Endodermal cell (in vitro differentiated cells): ENCODE results near the gene DNAJC17. TPM values are rescaled to one million over a fixed set of nuclear protein-coding genes. Genes with fewer than 3 reads are reported as not detected.

Experiments used
- DNase-seq: peaks from one replicate; pipeline ENCODE4 v3.0.0-alpha.2; 2017
- H3K27ac ChIP-seq: 2 replicates; pipeline ENCODE4 v1.5.1; 2013; ENCODE audit warnings: mild to moderate bottlenecking, low read depth, low read length, moderate library complexity
- H3K27me3 ChIP-seq: 2 replicates; pipeline ENCODE4 v1.6.1; 2013; ENCODE audit warnings: mild to moderate bottlenecking, low read length, moderate library complexity; ENCODE audit not compliant: insufficient read depth, control insufficient read depth, poor library complexity, severe bottlenecking
- H3K36me3 ChIP-seq: 2 replicates; pipeline ENCODE4 v1.7.0; 2013; ENCODE audit warnings: mild to moderate bottlenecking, low read length, moderate library complexity; ENCODE audit not compliant: control insufficient read depth, insufficient read depth
- H3K4me1 ChIP-seq: one replicate; pipeline ENCODE4 v1.7.0; 2013; ENCODE audit warnings: low read length; ENCODE audit not compliant: control insufficient read depth, insufficient read depth
- H3K4me3 ChIP-seq: 2 replicates; pipeline ENCODE4 v1.5.1; 2013; ENCODE audit warnings: mild to moderate bottlenecking, low read length, moderate library complexity
- H3K9ac ChIP-seq: 2 replicates; pipeline ENCODE4 v1.6.1; 2013; ENCODE audit warnings: mild to moderate bottlenecking, low read length, moderate library complexity; ENCODE audit not compliant: poor library complexity, severe bottlenecking; ENCODE audit errors: extremely low read depth
- H3K9me3 ChIP-seq: 2 replicates; pipeline ENCODE4 v1.6.1; 2013; ENCODE audit warnings: mild to moderate bottlenecking, low read length, moderate library complexity; ENCODE audit not compliant: control insufficient read depth
- H3K27ac Mint-ChIP-seq: 2 replicates; pipeline ENCODE4 v1.8.0; 2020; ENCODE audit warnings: mixed read lengths
- H3K27me3 Mint-ChIP-seq: 2 replicates; pipeline ENCODE4 v1.8.0; 2021; ENCODE audit warnings: mild to moderate bottlenecking, mixed read lengths; ENCODE audit not compliant: insufficient read depth
- H3K36me3 Mint-ChIP-seq: 2 replicates; pipeline ENCODE4 v1.8.0; 2020; ENCODE audit warnings: low read depth, mixed read lengths
- H3K4me1 Mint-ChIP-seq: 2 replicates; pipeline ENCODE4 v1.8.0; 2020; ENCODE audit warnings: mixed read lengths
- H3K4me3 Mint-ChIP-seq: 2 replicates; pipeline ENCODE4 v1.8.0; 2020; ENCODE audit warnings: mild to moderate bottlenecking, moderate library complexity, mixed read lengths
- H3K9me3 Mint-ChIP-seq: 2 replicates; pipeline ENCODE4 v1.8.0; 2020; ENCODE audit warnings: mild to moderate bottlenecking, mixed read lengths
- WGBS, 2 experiments: methylation state at CpG; one replicate each; pipeline versions ENCODE4 v1.1.5 to v1.1.7; 2013; ENCODE audit warnings: missing lambda C conversion rate in 2 of 2, mixed read lengths in 1 of 2; ENCODE audit not compliant: insufficient coverage in 1 of 2, insufficient read length in 1 of 2; 5-methylcytosine and 5-hydroxymethylcytosine counted together
- total RNA-seq, 2 donors: library from RNA; stranded (reverse); fragmentation: NEBNext Ultra II Directional in 1 of 2; extraction: Animal tissue kit (Norgen Biotek cat#: 25700) in 1 of 2; gene quantifications; 2 replicates in 1 of 2; 3 replicates in 1 of 2; pipeline ENCODE4 v1.2.1, GENCODE V29; 2021
- TF ChIP-seq, protein P1 (sequence below): fragments of 200-600 bp; sonication (generic); conservative IDR thresholded peaks from 2 replicates; pipeline ENCODE4 v1.5.0; 2021; ENCODE audit warnings: antibody characterized with exemption, mild to moderate bottlenecking

DNAJC17 gene
- total RNA-seq, 2 donors from 2014 or later: 34.0 to 41.0 TPM

DNA sequence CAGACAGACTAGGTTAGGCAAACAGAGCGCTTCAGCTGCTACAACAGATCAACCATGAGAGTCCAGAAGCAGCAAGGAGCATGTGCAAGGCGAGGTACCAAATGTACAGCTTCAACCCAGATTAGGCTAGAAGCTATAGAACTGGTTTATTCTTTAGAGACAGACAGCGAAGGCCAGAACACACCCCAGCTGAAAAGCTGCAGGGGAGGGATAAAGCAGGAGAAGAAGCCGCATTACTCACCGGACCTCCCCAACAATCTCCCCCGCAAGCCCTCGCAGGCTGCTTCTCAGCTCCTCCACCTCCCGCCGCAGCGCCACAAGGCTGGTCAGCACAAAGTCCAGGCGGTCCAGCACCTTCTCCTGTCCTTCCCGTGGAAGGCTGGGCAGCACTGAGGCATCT, 55.5 kb downstream of the DNAJC17 start:
- no peaks in the 10 kb centered on the region for H3K4me1 ChIP-seq
- no peak for DNase-seq
- peaks cover 7% of the 10 kb centered on the region for H3K4me1 Mint-ChIP-seq
- no peak overlapping the region for H3K4me3 Mint-ChIP-seq
- H3K27ac ChIP-seq: no peak overlapping the region
- H3K4me3 ChIP-seq: no peak overlapping the region
- no peaks in the 10 kb centered on the region for H3K27me3 Mint-ChIP-seq
- WGBS, 2 experiments: 94 to 98% methylated on average over 6 to 12 of the region's 12 CpGs
- no peak overlapping the region for H3K9ac ChIP-seq
- H3K9me3 ChIP-seq: no peaks in the 10 kb centered on the region
- TF ChIP-seq, protein P1, sequence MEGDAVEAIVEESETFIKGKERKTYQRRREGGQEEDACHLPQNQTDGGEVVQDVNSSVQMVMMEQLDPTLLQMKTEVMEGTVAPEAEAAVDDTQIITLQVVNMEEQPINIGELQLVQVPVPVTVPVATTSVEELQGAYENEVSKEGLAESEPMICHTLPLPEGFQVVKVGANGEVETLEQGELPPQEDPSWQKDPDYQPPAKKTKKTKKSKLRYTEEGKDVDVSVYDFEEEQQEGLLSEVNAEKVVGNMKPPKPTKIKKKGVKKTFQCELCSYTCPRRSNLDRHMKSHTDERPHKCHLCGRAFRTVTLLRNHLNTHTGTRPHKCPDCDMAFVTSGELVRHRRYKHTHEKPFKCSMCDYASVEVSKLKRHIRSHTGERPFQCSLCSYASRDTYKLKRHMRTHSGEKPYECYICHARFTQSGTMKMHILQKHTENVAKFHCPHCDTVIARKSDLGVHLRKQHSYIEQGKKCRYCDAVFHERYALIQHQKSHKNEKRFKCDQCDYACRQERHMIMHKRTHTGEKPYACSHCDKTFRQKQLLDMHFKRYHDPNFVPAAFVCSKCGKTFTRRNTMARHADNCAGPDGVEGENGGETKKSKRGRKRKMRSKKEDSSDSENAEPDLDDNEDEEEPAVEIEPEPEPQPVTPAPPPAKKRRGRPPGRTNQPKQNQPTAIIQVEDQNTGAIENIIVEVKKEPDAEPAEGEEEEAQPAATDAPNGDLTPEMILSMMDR: no peak
- H3K36me3 Mint-ChIP-seq: peaks cover 19% of the 10 kb centered on the region
- peaks cover 38% of the 10 kb centered on the region for H3K36me3 ChIP-seq
- H3K27ac Mint-ChIP-seq: no peak overlapping the region
- no peaks in the 10 kb centered on the region for H3K9me3 Mint-ChIP-seq
- no peaks in the 10 kb centered on the region for H3K27me3 ChIP-seq

DNA sequence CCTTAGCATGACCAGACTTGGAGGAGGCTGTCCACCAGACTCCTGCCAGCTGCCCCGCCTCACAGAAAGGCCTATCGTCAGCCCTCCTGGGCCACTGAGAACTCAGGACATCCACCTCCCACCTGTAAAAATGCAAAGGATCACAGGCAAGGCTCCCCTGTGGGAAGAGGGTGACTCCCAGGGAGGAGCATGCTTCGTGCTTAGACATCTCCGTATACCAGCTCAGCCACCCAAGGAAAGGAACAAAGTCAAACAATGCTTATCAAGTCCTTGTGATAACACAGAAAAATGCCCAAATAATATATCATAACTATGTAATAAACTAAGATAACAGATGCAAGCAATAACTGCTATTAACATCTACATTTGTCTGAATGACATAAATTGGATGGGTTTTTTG, 56.4 kb downstream of the DNAJC17 start:
- Histone ChIP-seq H3K9ac (no peak overlapping the region), H3K4me1 (no peaks in the 10 kb centered on the region), H3K36me3 (peaks cover 38% of the 10 kb centered on the region), H3K4me3 (no peak overlapping the region), H3K27me3 (no peaks in the 10 kb centered on the region), H3K9me3 (no peaks in the 10 kb centered on the region), H3K27ac (no peak overlapping the region)
- Mint-ChIP-seq H3K36me3 (peaks cover 19% of the 10 kb centered on the region), H3K9me3 (no peaks in the 10 kb centered on the region), H3K4me3 (no peak overlapping the region), H3K4me1 (peaks cover 6% of the 10 kb centered on the region), H3K27me3 (no peaks in the 10 kb centered on the region), H3K27ac (no peak overlapping the region)
- no peak for DNase-seq
- TF ChIP-seq, protein P1: no peak
- 97% methylated on average over 4 of the region's 4 CpGs; no CpG with 5 or more reads in 1 of the 2 experiments for WGBS, 2 experiments

DNA sequence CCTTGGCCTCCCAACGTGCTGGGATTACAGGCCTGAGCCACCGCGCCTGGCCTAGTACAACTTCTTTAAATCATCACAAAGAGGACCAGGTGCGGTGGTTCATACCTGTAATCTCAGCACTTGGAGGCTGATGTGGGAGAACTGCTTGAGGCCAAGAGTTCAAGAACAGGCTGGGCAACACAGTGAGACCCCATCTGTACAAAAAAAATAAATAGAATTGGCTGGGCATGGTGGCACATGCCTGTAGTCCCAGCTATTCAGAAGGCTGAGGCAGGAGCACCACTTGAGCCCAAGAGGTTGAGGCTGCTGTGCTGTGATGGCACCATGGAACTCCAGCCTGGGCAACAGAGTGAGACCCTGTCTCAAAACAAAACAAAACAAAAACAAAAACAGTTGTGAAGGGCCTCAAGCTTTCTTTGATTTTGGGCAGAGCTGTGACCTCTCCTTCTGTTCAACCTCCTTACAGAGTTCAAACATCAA, 58.1 kb downstream of the DNAJC17 start:
- Mint-ChIP-seq H3K27ac (no peak overlapping the region), H3K4me1 (peaks cover 2% of the 10 kb centered on the region), H3K36me3 (peaks cover 22% of the 10 kb centered on the region), H3K4me3 (no peak overlapping the region), H3K9me3 (no peaks in the 10 kb centered on the region), H3K27me3 (no peaks in the 10 kb centered on the region)
- Histone ChIP-seq H3K27ac (no peak overlapping the region), H3K4me3 (no peak overlapping the region), H3K27me3 (no peaks in the 10 kb centered on the region), H3K9me3 (no peaks in the 10 kb centered on the region), H3K9ac (no peak overlapping the region), H3K36me3 (peaks cover 51% of the 10 kb centered on the region), H3K4me1 (no peaks in the 10 kb centered on the region)
- DNase-seq: no peak
- TF ChIP-seq, protein P1: no peak
- 93 to 100% methylated on average over 1 to 4 of the region's 4 CpGs for WGBS, 2 experiments
